ENCODE data around the gene ABCB9.

- TF ChIP-seq CTCF (IDR thresholded peaks at IDR 0.05): no peak
- no peak for TF ChIP-seq ZFX (IDR thresholded peaks at IDR 0.05; ENCODE audit: borderline replicate concordance)
Observed at GRCh38 chr12:122888232-122888752, 78.0 kb downstream of the ABCB9 start.
